Lower leg skin (tissue), 4 donors: ENCODE results near the gene PDK2. TPM values are rescaled to one million over a fixed set of nuclear protein-coding genes. Genes with fewer than 3 reads are reported as not detected.

Source experiments
- DNase-seq, 2 donors: peaks; one replicate each; pipeline ENCODE4 v3.0.0-alpha.2; 2019; ENCODE audit warnings: low spot score in 2 of 2
- H3K4me3 ChIP-seq: fragments of 200-600 bp; sonication (generic); 2 replicates; pipeline ENCODE4 v1.5.1; 2017; ENCODE audit warnings: mild to moderate bottlenecking, low read depth; ENCODE audit not compliant: poor library complexity, severe bottlenecking
- POLR2A ChIP-seq, 2 donors: fragments of 450-650 bp; IDR thresholded peaks; one replicate each; pipeline ENCODE4 v1.6.1; 2016 to 2017; ENCODE audit warnings: antibody characterized with exemption in 2 of 2, mild to moderate bottlenecking in 1 of 2, moderate library complexity in 1 of 2
- WGBS, 2 donors: methylation state at CpG; one replicate each; pipeline ENCODE4 v1.1.5; 2018; 5-methylcytosine and 5-hydroxymethylcytosine counted together
- intact Hi-C: fragments of 100-400 bp; cut with DNase I; formaldehyde crosslinking; loops from one replicate; pipeline ENCODE4 v1.15.0; 2023; ENCODE audit warnings: low total_unique reads
- total RNA-seq, 4 donors: library from RNA; depleted of rRNA; stranded (reverse); fragments of >200 nt; gene quantifications; one replicate each; pipeline ENCODE4 v1.1.0, GENCODE V29; 2016
- TF ChIP-seq, protein P1 (sequence below), 3 donors: fragments of 450-650 bp; IDR thresholded peaks; one replicate each; pipeline ENCODE4 v1.5.1; 2016; ENCODE audit warnings: antibody characterized with exemption in 3 of 3, mild to moderate bottlenecking in 3 of 3, moderate library complexity in 2 of 3

Gene PDK2
- total RNA-seq, 4 donors from 2014 or later: 35.6 to 86.6 (median 57.0) TPM

DNA sequence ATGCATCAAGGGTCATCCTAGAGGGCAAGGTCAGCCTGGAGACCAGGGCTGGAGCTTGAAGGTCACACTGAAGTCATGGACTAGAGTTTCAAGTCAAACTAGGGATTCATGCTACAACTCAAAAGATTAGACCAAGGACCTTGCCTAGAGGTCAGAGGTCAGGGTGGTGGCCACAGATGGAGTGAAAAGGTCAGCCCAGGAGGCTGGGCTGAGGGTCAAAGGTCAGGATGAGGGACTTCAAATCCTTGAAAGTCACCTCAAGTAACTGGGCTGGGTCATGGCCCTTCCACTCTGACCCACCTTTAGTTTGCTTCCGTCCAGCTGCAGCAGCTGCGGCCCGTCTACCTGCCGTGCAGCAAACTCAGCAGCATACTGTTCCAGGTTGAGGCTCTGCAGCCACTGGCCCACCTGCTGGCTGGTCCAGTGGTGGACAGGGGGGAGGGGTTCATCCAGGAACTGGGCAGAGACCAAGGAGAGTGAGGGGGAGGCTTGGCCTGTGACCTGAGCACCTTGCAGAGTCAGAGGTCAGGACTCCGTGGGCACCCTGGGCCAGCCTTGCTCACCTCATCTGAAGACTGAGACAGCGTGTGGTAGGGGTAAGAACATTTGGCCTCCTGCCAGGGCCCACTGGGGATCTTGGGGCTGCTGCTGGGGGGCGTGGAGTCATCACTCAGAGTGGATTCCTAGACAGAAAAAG lies 18.6 kb downstream of the PDK2 start:
- WGBS, 2 donors: 73 to 81% methylated on average over 7 of the region's 7 CpGs
- intact Hi-C loops: no loop called here
- TF ChIP-seq POLR2A (IDR thresholded peaks at IDR 0.05): no peak
- TF ChIP-seq, protein P1, sequence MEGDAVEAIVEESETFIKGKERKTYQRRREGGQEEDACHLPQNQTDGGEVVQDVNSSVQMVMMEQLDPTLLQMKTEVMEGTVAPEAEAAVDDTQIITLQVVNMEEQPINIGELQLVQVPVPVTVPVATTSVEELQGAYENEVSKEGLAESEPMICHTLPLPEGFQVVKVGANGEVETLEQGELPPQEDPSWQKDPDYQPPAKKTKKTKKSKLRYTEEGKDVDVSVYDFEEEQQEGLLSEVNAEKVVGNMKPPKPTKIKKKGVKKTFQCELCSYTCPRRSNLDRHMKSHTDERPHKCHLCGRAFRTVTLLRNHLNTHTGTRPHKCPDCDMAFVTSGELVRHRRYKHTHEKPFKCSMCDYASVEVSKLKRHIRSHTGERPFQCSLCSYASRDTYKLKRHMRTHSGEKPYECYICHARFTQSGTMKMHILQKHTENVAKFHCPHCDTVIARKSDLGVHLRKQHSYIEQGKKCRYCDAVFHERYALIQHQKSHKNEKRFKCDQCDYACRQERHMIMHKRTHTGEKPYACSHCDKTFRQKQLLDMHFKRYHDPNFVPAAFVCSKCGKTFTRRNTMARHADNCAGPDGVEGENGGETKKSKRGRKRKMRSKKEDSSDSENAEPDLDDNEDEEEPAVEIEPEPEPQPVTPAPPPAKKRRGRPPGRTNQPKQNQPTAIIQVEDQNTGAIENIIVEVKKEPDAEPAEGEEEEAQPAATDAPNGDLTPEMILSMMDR (IDR thresholded peaks at IDR 0.05): no peak
- H3K4me3 ChIP-seq: no peak overlapping the region
- no peak for DNase-seq

DNA sequence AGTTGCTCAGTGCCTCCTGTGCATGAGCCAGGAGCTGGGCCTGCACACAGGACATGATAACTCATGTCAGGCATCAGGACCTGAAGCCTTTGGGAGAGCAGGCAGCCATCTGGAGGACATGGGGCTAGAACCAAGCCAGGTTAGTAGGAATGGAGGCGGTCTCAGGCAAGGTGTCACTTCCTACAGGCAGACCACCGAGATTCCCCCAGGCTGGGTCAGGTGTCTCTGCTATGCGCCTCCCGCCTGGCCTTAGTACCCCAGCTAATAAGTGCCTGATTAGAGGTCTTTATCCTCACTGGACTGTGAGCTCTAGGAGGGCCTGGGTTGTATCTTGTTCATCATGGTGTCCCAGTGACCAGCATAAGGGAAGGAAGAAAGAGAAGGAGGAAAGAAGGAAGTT lies 19.2 kb downstream of the PDK2 start:
- 86 to 95% methylated on average over 4 of the region's 4 CpGs for WGBS, 2 donors
- TF ChIP-seq, protein P1 (IDR thresholded peaks at IDR 0.05): no peak
- no peak for TF ChIP-seq POLR2A (IDR thresholded peaks at IDR 0.05)
- intact Hi-C loops: no loop called here
- H3K4me3 ChIP-seq: no peak overlapping the region
- DNase-seq: no peak

DNA sequence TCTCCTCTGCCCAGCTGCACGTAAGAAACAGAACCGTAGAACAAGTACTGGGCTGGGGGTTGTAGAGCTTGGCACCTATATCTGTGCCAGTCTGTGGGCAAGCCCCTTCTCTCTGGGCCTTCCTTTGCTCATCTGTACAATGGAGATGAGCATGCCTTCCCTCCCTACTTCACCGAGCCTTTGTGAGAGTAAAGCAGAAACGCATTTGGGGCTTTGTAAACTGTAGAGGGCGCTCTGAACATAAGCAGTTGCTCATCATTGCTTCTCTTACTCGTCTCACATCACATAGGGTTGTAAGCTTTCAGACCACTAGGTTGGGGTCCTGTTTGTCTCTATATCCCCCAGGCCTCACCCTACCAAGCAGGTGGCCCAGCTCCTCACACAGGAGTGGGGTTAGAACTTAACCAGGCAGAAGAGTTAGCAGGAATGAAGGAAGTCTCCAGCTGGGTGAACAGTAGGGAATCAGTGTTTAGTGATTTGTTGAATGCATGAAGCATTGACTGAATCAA lies 19.8 kb downstream of the PDK2 start:
- intact Hi-C loops: no loop called here

DNA sequence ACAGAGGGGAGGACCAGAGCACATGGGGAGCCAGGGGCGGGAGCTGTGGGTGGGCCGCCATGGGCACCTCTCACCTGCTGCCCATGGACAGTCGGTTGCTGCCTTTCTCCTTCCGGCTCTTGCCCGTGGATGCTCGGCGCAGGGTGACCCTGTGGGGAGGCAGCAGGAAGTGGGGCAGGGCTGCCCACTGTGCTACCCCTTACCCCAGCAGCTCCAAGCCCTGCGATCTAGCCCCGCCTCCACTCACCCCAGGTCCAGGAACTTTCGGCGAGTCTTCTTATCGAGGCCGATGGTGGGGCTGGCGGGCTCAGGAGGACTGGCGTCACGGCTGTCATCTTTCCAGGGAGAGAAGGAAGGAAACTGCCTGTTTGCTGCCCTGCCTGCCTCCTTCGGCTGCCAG lies 20.6 kb downstream of the PDK2 start:
- intact Hi-C loops: no loop called here
- TF ChIP-seq, protein P1 (IDR thresholded peaks at IDR 0.05): no peak
- TF ChIP-seq POLR2A (IDR thresholded peaks at IDR 0.05): no peak
- H3K4me3 ChIP-seq: no peak overlapping the region
- WGBS, 2 donors: 75 to 76% methylated on average over 16 to 17 of the region's 17 CpGs
- DNase-seq: no peak

More for the DNA sequence above, 19.8 kb downstream of the PDK2 start:
- H3K4me3 ChIP-seq: no peak overlapping the region
- DNase-seq: no peak
- 11 to 23% methylated on average over 6 of the region's 6 CpGs for WGBS, 2 donors
- TF ChIP-seq, protein P1 (IDR thresholded peaks at IDR 0.05): no peak
- no peak for TF ChIP-seq POLR2A (IDR thresholded peaks at IDR 0.05)

DNA sequence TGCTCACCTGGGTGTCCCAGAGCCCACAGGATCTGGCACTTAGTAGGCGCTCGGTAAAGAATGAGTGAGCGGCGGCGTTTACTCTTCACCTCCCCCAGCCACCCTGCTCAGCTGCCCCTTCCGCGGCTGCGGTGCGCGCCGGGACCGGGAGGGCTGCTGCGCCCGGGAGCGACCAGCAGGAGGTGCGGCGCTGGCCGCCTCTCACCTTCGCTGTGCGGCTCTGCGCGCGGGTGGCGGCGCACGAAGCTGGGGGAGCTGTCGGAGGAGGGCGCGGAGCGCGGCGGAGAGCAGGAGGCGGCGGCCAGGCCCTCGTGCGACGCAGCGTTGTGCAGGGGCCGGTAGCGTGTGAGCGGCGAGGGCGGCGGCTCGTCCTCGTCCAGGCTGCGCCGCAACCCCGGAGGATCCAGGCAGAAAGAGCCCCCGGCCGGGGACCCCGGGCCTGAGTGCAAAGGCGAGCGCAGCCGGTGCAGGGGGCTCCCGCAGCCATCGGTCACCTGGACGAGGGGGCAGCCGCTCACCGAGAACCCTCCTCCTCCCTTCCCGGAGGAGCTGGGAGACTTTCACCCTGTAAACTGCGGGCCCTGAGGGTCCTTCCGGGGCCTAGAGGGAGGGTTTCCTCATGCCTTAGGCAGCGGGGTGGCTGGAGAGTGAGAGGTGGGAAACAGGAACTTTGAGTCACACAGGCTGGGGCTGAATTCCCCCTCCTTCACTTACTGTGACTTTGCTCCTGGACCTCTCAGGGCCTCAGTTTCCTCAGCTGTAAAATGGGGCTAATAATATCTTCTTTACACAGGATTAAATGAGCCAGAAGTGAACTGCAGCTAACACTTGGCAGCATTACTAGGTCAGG lies 22.3 kb downstream of the PDK2 start:
- intact Hi-C loops: no loop called here
- 18 to 33% methylated on average over 28 to 37 of the region's 64 CpGs for WGBS, 2 donors
- DNase-seq: no peak
- H3K4me3 ChIP-seq: no peak overlapping the region
- TF ChIP-seq POLR2A (IDR thresholded peaks at IDR 0.05): no peak
- TF ChIP-seq, protein P1 (IDR thresholded peaks at IDR 0.05): no peak
